ENCODE results near the gene ZFTA.
"Not testable (repeated sequence)": the region's sequence is repeated elsewhere in the genome, so short reads cannot be mapped to it uniquely, and the experiment has no call there.

Gene ZFTA

DNA sequence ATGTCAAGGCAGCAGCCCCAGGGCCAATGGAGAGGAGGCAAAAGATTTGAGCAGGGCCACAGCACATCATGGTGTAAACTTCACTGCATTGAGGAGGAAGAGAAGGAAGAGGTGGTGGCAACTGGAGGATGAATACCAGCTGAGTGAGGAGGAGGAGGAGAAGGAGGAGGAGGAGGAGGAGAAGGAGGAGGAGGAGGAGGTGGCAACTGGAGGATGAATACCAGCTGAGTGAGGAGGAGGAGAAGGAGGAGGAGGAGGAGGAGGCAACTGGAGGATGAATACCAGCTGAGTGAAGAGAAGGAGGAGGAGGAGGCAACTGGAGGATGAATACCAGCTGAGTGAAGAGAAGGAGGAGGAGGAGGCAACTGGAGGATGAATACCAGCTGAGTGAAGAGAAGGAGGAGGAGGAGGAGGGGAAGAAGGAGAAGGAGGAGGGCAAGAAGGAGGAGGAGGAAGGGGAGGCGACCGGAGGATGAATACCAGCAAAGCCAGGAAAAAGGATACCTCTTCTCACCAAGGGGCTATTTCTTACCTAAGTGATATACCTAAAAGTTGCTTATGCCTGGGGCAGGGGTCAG lies 3.3 kb upstream of the ZFTA start:
- not testable (repeated sequence) for DNase-seq

DNA sequence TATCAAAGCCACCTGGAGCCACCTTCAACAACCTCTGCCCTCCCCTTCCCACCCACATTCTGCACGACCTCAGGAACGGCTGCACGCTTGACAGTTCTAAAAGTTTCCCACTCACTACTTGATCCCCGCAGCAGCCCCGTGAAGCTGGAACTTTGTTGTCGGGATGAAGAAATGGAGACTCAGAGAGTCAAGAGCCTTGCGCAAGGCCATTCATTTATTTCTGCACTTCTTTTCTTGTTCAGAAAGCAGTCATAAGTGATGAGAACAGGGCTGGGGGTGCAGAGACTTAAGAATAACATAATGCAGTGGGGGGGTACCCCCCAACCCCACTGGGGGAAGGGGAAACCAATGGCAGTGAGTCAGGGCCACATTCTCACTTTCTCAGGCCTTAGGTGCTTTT lies 2.2 kb upstream of the ZFTA start:
- DNase-seq = no peak

DNA sequence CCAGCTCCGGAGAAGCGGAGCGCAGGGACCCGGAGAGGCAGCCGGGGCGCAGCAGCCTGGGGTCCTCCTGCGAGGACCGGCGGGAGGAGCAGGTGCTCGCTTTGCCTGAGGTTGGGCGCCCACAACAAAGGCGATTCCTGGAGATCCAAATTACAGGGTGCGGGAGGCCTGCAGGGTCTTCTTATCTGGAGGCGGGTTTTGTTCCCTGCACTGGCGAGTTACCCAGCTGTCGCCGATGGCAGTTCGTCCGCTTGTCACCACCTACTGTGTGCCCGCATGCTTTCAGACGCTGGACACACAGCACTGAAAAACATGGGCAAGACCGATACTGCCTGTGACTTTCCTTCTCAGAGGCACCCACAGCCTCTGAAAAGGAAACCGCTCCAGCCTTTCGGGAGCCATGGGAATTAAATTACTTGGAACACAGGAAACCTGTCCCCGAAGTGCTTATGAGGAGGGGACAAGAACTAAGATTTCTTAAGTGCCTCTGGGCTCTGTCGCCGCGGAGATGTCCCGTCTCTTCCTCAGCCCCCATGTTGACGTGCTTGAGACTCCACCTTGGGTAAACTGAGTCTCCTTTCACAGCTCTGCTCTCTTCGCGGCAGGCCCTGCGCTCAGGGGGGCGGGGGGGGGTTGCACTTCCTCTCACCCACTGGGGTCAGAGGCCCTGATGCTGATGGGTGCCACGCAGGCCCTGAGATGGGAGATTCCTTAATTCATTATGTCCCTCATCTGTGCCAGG lies 1.3 kb upstream of the ZFTA start:
- no peak for DNase-seq

DNA sequence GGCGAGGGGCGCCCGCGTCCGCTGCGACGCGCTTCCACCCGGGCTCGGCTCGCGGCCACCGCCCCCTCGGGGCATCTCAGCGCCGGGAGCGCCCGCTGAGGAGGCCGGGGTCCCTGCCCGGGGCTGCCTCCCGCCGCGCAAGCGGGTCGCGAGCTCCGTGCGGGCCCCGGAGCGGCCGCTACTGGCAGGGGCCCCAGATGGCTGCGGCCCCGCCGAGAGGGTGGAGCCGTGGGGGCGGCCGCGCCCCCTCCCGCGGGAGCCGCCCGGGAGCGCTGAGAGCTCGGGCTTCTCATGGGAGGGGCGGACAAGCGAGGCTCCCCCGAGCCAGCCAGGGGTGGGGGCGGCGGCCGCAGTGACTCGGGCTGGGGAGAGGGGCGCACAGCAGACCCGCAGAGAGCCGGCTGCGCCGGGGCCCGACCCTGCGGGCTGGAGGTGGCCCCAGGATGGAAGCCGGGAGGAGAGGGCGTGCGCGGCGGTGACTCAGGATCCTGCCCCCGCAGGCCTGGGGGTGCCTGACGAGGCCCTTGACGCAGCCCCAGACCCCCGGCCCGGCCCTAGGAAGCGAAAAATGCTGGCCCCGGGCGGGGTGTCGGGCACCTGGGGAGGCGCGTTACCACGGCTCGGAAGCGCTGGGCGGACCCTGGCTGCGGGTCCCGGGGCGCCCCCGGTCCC lies 603 bp upstream of the ZFTA start:
- DNase-seq = peak; percentile 33

DNA sequence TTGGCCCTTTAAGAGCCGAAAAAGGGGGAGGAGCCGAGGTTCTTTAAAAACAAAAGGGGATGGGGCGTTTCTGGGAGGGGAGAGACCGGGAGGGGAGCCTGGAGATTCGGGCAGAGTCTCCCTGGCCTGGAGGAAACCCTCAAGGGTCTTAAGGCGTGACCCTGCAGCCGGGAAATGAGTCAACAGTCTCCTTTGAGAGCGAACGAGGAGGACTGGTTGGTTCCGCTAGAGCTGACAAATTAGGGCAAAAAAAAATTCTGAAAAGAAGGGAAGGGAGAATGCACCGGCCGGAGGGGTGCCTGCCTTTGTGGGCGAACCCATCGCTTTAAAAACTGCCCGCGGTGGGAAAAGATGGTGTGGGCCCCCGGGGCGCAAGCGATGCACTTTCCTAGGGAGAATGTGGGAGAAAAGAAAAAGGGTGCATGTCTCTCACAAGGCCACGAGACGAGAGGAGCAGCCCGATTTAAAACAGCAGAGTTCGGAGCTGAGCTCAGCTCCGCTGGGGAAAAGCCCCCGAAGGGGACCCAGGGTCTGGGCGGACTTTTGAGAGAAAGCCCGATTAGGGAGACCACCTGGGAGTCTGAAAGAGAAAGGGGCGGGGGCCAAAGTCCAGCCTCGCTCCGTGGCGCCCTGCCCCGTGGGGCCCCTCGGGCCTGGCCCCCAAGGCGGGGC lies 874 bp downstream of the ZFTA start:
- peak; percentile 55 for DNase-seq

DNA sequence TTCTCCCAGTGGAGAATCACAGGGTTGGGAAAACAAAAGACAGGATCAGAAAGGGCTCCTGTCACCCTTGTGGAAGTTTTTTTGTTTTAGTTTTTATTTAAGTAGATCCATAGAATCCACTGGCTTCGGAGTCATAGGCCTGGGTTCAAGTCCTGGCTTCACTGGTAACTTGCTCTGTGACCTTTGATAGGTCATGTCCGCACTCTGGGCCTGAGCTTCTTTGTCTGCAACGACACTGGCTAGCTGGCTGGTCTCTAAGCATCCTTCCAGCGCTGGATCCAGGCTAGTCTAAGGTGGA lies 1.4 kb downstream of the ZFTA start:
- no peak for DNase-seq

DNA sequence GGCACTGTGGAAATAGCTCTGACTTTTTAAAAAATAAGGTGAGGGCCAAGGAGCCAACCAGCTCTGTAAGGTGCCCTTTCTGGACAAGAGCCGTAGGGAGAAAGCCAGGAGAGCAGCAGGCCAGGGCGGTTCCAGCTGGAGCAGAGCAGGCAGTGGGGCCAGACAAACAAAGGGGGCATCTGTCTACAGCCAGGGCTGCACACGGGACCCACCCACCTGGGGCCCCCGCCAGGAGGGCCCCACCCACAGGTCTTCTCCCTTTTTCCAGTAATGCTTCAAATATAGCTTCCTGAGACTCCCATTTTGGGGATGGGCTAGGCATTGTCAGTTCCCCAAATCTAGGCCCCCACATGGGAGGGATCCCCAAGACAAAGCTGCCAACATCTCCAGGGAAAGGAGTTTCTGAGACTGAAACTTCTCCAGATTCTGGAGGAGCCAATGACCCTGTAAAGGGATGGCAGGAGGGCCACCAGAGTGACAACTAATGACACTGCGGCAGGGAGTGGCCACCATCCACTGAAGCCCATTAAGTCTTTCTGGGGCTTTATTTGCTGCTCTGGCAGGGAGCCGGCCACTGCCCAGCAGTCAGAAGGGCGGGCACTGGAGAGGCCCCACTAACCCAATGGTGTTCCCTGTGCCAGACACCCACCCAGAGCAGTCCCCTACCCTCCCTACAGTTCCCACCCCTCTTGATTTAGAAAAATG lies 1.9 kb downstream of the ZFTA start:
- no peak for DNase-seq

DNA sequence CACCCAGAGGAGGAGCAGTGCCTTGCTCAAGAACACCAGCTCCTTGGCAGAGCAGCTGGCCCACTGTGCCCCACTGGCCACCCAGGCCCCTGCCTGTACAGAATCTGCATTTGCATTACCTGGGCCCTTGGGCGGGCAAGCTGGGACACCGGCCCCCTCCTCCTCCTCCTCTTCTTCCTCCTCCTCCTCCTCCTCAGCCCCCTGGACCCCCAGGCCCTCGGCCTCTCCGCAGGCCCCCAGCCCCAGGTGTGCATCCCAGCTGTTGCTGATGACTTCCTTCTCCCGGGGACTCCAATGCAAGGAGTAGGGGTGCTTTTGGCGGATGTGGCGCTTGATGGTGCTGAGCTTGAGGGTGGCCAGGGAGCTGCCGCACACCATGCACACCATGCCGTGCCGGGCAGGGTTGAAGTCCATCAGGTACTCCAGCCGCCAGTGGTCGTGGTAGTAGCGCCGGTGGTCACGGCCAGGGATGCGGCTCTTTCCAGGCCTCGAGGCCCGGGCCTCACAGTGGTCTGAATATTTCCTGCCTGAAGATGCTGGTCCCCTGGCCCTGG lies 2.8 kb downstream of the ZFTA start:
- DNase-seq = no peak

DNA sequence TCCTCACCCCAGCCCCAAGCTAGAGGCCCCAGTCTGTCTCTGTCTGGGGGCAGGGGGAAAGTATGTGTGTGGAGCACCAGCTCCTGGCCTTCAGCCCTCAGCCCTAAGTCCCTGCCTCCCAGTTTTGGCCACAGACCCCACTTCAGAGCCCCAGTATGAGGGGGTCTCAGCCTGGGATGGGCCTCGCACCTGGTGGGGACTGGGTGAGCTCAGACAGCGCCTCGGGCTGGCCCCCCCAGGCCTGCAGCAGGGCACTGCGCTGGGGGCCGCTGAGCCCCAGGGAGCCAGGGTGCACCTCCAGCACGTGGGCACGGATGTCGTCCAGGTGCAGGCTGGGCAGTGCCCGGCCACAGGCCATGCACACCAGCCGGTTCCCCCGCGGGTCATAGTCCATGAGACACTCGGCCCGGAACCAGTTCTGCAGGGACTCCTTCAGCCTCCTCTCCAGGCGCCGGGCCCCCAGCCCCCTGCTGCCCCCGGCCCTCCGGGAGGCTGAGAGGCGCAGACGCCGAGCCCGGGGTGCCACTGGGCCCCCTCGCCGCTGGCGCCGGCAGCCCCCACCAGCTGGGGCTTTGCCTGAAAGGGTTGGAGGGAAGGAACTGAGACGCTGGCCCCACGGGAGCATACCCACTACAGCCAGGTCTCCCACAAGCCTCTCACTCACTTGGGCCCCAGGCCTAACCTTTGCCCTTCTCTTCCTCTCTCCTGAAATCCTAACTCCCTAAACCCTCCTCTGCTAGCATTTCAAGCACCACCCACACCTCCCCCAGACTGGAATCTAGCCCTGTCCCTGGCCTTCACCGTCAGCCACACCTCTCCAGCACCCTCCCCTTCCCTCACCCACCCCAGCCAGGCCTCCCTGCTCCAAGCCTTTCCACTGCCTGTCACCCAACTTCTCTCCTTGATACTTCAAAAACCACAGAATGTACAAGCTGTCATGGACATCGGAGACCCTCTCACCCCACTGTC lies 3.6 kb downstream of the ZFTA start:
- no peak for DNase-seq

DNA sequence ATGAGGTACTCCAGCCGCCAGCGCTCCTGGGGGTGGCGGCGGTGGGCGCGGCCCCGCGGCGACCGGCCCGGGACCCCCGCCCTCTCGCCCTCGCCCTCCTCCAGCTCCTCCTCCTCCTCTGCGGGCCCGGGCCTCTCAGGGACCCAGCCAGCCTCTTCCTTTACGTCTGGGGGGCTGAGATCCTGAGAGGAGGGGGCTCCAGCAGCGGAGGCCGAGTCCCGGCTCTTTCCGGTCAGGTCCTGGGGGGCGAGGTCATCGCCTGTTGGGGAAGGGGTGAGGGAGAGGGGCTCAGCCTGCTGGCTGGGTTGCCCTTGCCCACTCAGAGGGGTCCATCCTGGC lies 4.3 kb downstream of the ZFTA start:
- DNase-seq = no peak

DNA sequence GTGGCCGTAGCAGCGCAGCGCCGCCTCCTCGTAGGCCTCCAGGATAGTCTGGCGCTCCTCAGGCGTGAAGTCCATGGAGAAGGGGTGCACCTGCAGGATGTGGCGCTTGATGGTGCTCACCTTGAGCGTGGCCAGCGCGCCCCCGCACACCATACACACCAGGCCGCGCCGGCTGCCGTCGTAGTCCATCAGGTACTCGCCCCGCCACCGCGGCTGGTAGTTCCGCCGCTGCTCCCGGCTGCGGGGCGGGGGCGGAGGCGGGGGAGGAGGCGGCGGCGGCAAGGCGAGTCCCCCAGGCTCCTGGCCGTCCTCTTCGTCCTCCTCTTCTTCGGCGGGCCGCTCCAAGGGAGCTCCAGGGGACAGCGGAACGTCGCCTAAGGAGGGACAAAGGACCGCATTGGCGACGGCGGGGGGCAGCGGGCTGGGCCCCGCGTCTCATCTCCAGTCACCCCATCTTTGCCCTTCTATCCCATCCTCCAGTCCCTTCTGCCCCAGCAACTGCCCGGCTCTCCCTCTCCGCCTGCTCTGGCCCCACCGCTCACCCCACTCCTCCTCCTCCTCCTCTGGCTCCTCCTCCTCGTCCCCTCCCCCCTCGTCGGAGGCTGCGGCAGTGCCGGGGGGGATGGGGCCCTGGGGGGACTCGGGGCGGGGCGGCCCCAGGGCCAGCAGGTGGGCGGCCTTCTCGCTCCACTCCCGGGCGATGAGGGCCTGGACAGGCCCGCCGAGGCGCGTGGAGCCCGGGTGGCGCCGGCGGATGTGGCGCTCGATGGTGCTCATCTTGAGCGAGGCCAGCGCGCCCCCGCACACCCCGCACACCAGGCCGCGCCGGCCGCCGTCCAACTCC lies 4.9 kb downstream of the ZFTA start:
- no peak for DNase-seq

DNA sequence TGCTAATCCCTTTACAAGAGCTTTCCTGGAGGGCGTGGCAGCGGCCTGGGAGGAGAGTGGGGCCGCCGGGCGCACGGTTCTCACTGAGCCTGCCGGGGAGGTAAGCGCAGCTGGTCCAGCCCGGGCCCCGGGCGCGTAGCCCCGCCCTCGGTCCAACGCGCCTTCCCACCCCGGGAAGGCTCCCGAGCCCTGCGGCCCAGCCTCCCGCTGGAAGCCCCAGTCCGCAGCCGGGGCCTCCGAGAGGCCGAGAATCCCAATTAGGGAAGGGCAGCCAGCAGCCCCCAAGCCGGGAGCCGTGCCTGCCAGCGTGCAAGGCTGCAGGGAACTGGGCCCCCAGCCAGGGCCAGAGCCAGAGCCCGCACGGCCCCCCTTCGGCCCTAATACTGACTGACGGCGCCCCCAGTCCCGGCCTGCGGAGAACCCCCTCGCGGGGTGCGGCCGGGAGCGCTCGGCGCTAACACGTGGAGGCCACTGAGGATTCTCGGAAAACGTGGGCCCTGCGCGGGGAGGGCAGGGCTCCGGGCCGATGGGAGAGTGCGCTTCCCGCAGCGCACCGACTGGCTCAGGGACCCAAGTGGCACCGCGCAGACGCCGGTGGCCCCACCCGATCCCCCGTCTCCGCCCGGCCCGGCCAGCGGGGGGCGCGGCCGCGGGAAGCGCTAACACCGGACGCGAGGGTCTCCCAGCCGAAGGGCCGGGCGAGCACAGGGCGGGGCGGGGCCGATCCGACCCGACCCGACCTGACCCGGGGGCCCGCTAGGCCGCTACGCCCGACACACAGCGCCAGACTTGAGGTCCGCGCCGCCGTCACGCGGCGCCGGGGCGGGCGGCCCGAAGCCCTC lies 5.7 kb downstream of the ZFTA start:
- no peak for DNase-seq

DNA sequence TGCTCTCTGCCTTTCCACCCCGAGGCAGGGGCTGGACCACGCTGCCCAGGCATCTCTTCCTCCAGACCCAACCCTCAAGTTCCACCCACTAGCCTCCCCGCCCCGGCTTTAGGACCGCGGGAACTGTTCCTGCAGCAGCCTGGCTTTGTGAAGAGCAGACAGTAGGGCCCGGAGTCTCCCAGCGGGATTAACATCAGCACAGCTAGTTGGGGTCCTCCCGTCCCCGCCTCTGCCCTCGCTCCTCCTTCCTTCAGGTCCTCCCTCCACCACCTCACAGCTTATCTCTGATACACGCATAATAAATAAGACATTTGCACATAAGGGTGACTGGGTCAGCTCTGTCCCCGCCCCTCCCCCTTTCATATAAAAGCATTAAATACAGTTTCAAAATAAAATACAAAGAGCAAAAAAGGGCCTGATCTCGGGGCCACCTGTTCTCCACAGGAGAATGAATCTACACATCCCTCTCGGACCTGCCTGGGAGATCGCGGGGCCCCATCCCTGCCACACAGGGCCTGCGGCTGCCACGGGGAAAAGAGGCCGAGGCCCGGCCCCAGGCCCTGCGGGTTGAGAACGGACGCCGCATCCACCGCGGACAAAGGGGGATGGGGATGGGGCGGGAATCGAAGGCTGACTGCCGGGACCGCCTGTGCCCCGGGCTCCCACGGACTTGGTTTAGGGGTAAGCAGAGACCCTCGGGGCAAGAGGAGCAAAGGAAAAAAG lies 6.5 kb downstream of the ZFTA start:
- no peak for DNase-seq

DNA sequence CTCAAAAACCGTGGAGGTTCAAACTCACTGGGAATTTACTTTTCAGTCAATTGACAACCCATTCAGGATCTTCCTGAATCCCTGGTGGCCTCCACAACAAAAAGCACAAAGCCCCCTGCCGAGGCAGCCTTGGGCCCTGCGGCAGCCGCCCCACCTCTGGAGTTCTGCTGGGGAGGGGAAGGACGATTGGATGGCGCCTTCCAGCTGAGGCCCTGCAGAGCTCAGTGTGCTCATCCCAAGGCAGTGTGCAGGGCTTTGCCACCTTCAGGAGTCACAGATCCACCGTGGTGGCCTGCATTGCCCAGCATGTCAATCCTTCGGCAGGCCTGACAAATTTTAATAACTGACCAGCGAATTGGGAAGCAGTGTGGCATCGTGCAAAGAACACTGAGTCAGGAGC lies 7.4 kb downstream of the ZFTA start:
- no peak for DNase-seq

DNA sequence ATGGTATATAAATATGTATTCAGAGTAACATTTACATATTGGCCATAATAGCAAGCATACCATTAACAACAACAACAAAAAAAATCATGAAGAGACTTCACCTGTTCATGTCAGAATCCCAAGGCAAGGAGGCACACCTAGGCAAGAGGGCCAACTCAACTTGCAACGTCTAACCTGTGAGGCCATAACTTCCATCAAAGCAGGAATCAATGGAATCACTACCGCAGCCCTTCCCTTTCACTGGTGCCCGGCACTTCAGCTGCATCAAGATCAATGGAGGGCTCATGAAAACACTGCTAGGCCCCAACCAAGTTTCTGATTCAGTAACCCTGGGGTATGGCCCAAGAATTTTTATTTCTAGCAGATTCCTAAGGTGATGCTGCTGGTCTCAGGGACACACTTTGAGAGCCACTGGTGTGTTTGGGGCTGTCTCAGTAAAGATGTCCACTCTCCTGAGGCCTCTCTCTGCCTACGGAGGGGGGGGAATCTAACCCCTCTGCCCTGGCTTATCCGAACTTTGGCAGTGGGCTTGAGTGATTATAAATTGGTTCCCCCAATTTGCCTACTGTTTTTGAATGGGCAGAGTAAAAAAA lies 8.0 kb downstream of the ZFTA start:
- no peak for DNase-seq

DNA sequence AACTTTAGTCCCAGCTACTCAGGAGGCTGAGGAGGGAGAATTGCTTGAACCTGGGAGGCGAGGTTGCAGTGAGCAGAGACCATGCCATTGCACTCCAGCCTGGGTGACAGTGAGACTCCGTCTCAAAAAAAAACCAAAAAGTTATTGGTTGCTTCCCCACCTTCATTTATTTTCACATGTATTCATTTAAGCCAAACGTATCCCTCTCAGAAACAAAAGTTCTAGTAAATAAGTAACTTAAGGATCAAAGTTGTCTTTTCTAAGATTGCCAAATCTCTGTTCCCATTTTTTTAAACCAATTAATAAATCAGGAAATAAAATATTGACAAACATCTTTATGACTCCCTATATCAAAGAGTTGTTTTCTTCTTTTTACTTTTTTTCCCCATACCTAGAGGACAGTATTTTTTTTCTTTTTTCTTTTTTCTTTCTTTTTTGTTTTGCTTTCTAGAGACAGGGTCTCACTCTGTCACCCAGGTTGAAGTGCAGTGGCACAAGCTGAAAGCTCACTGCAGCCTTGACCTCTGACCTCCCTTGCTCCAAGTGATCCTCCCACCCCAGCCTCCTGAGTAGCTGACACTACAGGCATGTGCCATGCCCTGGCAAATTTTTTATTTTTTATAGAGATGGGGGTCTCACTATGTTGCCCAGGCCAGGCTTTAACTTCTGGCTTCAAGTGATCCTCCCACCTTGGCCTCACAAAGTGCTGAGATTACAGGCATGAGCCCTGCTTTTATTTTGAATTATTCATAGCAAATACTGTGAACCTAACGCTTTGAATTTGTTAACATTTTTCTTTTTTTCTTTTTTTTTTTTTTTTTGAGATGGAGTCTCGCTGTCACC lies 11.4 kb downstream of the ZFTA start:
- no peak for DNase-seq

DNA sequence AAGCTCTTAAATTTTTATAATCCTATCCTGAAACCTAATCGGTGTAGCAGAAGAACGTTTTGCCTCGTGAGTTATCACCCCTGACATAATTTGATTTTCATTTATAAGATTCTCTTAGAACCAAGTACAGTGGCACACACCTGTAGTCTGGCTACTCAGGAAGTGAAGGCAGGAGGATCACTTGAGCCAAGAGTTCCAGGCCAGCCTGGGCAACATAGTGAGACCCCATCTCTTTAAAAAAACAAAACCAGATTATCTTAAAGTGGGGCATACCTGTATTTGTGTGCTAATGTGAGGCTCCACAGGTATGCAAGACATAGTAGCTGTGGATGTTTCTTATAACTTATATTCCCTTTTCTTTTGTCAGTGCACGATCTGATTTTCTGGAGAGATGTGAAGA lies 19.0 kb downstream of the ZFTA start:
- DNase-seq = no peak

DNA sequence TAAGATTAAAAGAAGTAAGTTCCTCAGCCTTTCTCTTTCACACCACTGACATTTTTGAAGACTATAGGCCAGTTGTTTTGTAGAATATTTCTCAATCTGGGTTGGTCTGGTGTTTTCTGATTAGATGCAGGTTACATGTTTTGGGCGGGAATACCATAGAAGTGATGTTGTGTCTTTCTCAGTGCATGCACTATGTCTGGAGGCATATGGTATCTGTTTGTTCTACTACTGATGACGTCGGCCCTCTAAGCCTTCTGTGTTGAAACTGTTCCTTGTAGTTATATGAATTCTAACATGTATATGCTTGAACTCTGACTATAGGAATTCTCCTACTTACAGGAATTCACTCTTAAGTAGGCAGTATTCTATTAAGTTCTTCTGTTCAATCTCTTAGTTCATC lies 21.6 kb downstream of the ZFTA start:
- no peak for DNase-seq

Data from CD4-positive, alpha-beta T cell treated with Interleukin-10 for 1 hour (primary cell).